DMS79 treated with DMSO at 0.1 percent for 48 hours (cell line): ENCODE data around the gene TRIP12.
"Not testable (repeated sequence)": the region's sequence is repeated elsewhere in the genome, so short reads cannot be mapped to it uniquely, and the experiment has no call there.

ENCODE experiments used
- DNase-seq: peaks from one replicate; lab custom pipeline; 2025; lab: John Stamatoyannopoulos, UW

The TRIP12 gene

DNA sequence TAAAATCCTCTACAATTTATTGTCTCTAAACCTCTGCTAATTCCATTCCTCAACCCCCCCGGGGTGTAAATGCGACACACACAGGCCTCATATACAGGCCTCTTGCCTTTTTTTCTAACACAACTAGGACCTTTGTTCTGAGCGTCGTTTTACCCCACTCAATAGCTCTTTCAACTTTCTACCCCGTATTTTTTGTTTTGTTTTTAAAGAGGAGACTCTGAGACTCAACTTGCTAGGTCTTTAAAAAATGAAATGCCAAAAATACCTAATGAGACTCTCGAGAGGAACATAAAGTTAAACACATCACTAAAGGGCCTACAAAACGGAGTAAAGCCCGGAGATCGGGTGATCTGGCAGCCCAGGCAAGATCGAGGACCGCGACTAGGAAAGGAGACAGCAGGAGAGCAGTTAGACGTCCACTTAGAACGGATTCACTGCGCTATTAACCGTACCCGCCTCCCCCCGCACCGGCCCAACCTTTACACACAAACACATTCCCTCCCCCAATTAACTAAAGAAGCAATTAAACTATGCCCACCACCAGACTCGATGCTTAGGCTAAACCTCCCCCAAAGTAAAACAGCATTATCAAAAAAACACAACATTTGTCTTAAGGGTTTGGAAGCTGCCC, 1.7 kb downstream of the TRIP12 start:
- DNase-seq, result peak; percentile 44

GRCh38 chr2:229917793-229918192, 4.0 kb downstream of the TRIP12 start:
- DNase-seq, result no peak

GRCh38 chr2:229914171-229914570, 7.6 kb downstream of the TRIP12 start:
- DNase-seq, result no peak

- DNase-seq, result no peak
Measured at GRCh38 chr2:229910832-229911412, 10.9 kb downstream of the TRIP12 start.

DNA sequence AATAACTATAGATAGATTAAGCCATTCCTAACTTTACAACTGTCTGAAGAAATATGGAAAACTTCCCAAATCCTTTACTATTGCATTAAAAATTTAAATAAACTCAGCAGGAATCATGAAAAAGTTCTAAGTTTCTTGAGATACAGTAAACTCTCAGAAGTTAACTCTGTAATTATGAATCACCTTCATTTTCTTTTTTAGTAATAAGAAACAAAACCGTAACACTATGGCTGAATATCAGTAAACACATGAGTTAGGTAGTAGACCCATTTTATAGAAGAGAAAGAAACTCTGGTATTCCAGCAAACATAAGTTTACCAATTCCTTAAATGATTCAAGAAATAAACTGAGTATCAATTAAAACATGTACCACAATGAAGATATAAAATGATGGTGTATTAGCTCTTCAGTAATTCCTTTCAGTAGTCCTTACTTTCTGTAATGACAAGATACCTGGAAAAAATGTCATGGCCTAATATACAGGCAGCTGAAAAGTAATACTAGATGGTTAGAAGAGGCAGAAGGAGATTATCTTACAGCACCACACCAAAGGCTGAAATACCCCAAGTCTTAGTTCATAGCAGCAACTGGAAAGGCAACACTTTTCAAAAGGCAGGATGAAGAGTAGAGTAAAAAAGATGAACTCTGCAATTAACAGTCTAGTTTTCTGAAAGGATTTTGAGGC, 11.5 kb downstream of the TRIP12 start:
- DNase-seq, result no peak

- DNase-seq, result no peak
Measured at GRCh38 chr2:229909090-229909489, 12.7 kb downstream of the TRIP12 start.

GRCh38 chr2:229905601-229906000, 16.2 kb downstream of the TRIP12 start:
- DNase-seq, result no peak

- DNase-seq, result no peak
Measured at GRCh38 chr2:229903037-229903436, 18.8 kb downstream of the TRIP12 start.

- no peak for DNase-seq
Measured at GRCh38 chr2:229901819-229902218, 20.0 kb downstream of the TRIP12 start.

- DNase-seq, result not testable (repeated sequence)
Measured at GRCh38 chr2:229900514-229900913, 21.3 kb downstream of the TRIP12 start.

DNA sequence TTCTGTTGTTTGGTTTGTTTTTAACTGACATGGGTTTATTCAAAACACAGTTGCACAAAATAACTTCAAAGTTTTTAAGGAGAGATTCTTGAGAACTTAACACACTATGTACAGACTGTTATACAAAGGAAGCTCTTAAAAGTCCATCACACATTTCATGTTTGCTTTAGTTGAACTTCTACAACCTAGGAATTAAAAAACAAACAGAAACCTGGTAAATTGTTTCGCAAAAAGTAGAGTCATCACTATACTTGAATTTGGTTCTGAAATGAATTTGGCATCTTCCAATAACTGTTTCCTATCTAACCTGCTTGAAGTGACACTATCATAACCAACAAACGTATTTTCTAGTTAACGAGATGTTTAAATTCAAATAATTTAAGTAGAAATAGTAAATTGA, 21.8 kb downstream of the TRIP12 start:
- DNase-seq, result no peak

GRCh38 chr2:229899604-229900003, 22.2 kb downstream of the TRIP12 start:
- DNase-seq, result no peak

DNA sequence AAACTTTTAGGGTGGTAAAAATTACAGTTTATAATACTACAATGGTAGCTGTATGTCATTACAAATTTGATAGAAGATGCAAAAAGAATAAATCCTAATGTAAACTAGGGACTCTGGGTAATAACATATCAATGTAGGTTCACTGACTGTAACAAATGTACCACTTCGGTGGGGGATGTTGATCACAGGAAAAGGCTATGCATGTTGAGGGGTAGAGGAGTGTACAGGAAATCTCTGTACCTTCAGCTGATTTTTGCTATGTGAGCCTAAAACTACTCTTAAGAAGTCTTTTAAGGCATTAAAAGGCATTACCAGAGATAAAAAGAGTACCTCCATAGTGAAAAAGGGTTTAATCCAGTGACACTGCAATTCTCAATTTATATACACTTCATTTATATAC, 25.0 kb downstream of the TRIP12 start:
- no peak for DNase-seq

GRCh38 chr2:229889023-229889422, 32.8 kb downstream of the TRIP12 start:
- DNase-seq, result no peak

- no peak for DNase-seq
Measured at GRCh38 chr2:229888031-229888430, 33.8 kb downstream of the TRIP12 start.

GRCh38 chr2:229887441-229887840, 34.4 kb downstream of the TRIP12 start:
- DNase-seq, result no peak

GRCh38 chr2:229884775-229885699, 36.8 kb downstream of the TRIP12 start:
- DNase-seq, result no peak

GRCh38 chr2:229882583-229882982, 39.2 kb downstream of the TRIP12 start:
- DNase-seq, result no peak

- DNase-seq, result no peak
Measured at GRCh38 chr2:229880892-229881586, 40.8 kb downstream of the TRIP12 start.

DNA sequence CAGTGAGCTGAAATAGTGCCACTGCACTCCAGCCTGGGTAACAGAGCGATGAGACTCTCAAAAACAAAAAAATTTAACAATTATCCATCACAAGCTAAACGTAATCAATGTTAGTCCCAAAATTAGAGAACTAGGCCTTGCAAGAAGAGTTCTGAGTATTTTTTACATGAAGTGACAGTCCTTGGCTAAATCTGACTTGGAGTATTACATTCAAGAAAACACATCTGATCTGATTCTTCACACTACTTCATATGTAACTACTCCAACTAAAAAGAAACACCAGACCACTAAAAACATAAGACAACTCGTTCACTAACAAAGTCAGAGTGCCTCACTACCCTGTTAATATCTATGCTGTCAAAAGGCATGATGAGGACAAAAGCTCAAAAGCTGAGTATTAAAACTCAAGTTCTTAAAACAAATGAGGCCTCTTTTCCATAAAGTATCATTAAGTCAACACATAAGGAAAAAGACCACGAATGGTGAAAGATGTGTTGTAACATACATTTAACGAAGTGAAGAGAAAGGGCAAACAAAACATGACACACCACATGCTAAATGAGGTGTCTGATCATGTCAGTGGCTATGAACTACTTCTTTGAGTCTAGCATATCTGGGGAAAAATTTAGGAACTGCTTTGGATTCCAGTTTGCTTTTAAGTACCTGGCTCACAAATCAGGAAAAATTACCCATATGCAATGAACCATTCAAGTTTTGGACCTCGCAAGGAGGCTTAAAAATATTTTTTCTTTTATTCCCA, 42.4 kb downstream of the TRIP12 start:
- DNase-seq, result no peak

- DNase-seq, result no peak
Measured at GRCh38 chr2:229875549-229875948, 46.3 kb downstream of the TRIP12 start.
